NCI-H2196 treated with DMSO at 0.1 percent for 48 hours (cell line): ENCODE data around the gene UQCRHL.
"Not testable (repeated sequence)": the region's sequence is repeated elsewhere in the genome, so short reads cannot be mapped to it uniquely, and the experiment has no call there.

Experiments used
- DNase-seq: peaks from one replicate; lab custom pipeline; 2025; ENCODE audit not compliant: unreplicated experiment; lab: John Stamatoyannopoulos, UW

UQCRHL gene

DNA sequence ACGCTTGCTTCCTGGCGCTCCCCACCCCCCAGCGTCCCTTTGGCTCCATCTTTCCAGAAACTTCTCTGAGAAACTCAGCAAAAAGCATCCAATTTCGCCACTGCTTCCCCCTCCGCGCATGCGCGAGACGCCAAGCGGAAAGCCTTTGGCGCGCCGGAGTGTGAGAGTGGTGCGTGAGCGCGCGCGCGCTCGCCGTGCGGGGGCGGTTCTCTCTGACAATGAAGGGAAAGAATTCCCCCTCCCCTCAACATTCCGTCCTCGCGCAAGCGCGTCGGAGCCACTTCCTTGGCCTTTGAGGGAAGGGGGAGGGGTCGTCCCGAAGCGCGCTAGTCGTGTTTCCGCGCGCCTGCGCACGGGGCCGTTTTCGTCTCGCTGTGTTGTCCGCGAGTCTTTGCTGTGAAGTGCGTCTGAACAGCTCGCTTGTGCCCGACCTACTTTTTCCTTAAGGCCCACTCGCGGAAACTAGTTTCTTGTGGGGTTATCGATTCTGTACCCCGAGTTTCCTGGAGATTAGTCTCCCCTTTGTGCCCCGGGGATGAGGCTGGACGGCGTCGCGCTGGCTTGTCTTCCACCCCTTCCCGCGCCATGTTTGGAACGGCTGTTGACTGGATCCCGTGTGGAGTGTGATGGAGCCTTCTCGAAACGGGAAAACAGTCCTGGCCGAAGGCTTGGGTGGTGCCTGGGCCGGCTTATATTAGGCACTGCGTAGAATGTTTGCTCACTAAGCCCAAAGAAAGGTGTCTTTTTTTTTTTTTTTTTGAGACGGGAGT lies 28.5 kb upstream of the UQCRHL start:
- peak; percentile 98 for DNase-seq

DNA sequence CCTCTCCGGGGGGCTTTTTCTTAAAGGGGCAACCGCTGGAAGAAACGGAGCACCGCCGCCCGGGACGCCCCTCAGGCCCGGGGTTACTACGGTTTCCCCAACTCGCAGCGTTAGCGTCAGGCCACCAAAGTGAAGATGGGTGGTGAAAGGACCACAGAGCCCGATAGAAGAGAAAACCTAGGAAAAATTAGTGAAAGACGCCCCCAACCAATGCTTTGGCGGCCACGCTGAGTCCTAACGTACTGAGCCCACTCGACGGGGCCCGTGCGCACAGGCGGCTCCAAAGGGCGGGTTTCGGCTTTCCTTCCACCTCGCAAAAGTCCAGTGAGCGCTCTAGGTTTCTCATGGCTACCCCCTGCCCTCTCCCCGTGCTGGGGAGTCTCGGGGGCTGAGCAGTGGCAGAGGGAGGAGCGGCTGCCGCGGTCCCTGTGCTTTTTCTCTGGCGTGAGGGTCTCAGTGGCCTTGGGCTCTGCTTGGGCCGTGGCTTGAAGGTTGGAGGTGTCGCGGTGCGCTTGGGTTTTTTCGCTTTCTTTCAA lies 27.8 kb upstream of the UQCRHL start:
- DNase-seq = no peak

DNA sequence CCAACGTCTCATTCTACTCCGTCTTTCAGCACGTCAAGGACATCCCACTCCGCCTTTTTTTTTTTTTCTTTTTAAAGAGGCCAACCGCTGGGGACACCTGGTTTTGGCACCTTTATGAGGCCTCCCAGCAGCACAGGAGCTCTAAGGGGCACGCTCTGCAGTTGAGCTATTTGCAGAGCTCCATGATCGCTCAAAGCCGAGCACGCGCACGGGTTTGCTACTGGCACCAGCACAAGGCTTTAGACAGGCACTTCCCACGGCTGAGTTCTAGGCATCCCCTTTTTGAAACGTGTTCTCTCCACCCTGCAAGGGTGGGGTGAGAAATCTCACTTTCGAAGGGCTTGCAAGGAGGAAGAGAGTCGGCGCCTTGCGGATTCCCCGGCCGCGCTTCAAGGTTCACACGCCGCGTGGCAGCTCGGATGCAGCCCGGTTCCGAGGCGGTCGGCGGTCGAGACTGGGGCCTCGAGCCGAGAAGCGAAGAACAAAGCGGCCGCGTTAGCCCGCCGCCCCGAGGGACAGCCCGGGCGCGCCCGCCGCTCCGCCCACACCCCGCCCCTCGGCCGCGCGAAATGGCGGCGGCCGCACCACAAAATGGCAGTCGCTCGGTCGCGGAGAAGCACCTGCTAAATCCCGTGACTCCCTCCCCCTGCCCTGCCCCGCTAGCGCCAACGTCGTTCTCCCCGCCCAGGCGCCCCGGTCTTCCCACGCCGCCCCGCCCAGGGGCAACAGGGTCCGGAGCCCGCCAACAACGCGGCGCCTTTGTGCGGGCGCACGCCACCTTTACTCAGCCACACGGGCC lies 27.2 kb upstream of the UQCRHL start:
- peak; percentile 90 for DNase-seq

DNA sequence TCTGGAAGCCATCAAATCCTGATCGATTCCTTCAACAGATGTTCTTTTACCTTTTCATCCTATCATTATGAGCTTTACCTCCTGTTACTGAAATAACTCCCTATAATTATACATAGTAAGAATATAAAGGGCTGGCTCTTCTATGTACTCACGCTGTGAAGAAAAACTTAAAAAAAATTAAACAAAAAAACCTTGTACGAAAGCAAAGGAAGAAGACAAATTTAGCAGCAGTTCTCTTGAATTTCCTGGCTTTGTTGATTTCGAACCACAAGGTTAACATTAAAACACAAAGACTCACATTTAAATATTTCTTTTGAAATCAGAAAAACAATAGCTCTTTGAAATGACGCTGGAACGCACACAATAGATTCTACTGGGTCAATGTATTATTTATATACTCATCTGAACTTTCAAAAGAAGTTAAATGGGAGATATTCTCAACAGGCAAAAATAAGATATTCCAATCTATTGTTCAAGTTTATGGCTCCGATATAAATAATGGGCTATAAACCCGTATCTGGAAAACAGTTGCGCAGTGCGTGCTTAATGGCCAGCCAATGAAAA lies 26.5 kb upstream of the UQCRHL start:
- DNase-seq = no peak

GRCh38 chr1:15833069-15833679 lies 25.7 kb upstream of the UQCRHL start:
- peak; percentile 65 for DNase-seq

DNA sequence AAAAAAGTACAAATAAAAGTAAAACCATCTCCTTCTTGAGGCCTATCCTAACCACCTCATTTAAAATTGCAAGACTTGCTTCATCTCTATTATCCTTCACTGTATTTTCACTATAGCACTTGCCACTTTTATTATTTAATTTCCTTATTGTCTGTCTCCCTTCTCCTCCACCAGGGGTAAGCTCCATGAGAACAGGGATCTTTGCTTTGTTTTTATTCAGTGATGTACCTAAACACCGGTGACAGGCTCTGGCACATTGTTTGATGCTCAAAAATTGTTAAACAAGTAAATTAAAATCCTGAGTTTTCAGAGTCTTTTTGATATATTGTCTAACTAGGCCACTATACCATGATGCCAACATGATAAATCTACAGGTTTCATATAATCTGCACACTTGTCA lies 22.8 kb upstream of the UQCRHL start:
- DNase-seq = no peak

- DNase-seq = not testable (repeated sequence)
Observed at GRCh38 chr1:15828931-15829330, 21.5 kb upstream of the UQCRHL start.

GRCh38 chr1:15827567-15827966 lies 20.1 kb upstream of the UQCRHL start:
- DNase-seq = not testable (repeated sequence)

- DNase-seq = no peak
Observed at GRCh38 chr1:15826810-15827507, 19.5 kb upstream of the UQCRHL start.

DNA sequence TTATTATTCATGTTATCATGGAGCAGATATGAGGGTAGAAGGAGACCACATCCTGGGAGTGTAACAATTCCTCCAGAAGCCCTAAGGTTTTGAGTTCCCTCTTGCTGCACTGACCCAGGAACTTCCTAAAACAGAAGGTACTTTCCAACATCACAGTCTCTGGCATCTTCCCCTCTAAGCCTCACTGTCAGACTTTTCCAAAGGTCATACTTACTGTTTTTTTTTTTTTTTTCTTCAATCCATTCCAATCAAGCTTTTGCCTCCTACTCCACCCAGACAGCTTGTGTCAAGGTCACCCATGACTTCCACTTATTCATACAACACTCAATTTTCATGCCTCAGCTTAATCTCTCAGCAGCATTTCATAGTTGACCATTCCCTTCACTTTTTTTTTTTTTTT lies 18.4 kb upstream of the UQCRHL start:
- DNase-seq = no peak

- DNase-seq = no peak
Observed at GRCh38 chr1:15820478-15820877, 13.0 kb upstream of the UQCRHL start.

DNA sequence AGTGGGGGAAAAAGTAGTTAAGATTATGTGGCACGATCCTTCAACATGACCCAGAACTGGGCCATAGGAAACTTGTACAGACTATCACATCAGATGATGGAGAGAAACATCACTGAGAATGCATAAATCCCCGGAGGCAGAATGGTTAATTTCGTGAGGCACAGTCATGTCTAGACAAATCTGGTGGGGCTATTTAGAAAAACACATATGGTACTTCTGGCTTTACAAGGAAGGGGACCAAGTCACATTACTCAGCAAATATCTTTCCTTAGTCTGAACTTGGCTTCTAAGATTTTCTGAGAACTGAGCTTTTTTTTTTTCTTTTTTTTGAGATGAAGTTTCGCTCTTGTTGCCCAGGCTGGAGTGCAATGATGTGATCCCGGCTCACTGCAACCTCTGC lies 9.2 kb upstream of the UQCRHL start:
- DNase-seq = no peak

- no peak for DNase-seq
Observed at GRCh38 chr1:15810073-15810472, 2.6 kb upstream of the UQCRHL start.

DNA sequence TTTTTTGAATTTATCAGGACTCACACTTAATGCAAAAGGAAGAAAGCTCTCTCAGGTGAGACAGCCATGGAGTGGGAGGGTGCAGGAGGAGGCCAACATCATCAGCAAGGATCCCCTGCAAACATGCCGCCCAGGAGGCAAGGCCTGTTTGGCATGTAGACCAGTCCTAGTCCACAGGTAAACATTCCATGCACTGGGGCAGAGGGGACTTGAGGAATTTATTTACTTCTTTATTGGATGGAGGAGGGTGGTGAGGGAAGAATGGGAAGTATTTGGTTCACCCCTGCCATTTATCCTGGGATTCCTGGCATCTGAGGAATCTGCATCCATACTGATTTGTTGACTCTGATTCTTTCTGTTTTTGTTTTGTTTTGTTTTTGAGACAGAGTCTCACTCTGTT lies 1.5 kb upstream of the UQCRHL start:
- no peak for DNase-seq

- no peak for DNase-seq
Observed at GRCh38 chr1:15807121-15807520, 328 bp downstream of the UQCRHL start.

DNA sequence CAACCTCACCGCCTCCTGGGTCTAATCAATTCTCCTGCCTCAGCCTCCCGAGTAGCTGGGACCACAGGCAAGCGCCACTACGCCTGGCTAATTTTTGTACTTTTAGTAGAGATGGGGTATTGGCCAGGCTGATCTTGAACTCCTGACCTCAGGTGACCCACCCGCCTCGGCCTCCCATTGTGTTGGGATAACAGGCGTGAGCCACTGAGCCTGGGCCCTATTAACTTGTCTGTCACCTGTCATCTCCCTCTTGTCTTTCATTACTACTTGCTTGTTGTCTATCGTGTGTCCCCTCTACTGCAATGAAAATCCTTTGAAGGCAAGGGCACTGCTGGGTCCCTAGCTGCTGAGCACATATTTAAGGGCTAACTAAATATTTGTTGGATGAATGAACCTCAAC lies 3.4 kb downstream of the UQCRHL start:
- DNase-seq = no peak

DNA sequence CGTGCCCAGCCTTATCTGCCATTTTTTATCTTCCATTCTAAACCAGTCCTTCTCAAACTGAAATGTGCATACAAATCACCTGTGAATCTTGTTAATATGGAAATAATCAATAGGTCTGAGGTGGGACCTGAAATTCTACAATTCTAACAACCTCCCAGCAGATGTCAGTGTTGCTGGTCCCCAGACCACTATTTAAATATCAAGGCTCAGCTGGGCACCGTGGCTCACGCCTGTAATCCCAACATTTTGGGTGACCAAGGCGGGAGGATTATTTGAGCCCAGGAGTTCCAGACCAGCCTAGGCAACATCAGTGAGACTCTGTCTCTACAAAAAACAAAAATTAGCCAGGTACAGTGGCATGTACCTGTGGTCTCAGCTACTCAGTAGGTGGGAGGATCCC lies 4.1 kb downstream of the UQCRHL start:
- DNase-seq = no peak

DNA sequence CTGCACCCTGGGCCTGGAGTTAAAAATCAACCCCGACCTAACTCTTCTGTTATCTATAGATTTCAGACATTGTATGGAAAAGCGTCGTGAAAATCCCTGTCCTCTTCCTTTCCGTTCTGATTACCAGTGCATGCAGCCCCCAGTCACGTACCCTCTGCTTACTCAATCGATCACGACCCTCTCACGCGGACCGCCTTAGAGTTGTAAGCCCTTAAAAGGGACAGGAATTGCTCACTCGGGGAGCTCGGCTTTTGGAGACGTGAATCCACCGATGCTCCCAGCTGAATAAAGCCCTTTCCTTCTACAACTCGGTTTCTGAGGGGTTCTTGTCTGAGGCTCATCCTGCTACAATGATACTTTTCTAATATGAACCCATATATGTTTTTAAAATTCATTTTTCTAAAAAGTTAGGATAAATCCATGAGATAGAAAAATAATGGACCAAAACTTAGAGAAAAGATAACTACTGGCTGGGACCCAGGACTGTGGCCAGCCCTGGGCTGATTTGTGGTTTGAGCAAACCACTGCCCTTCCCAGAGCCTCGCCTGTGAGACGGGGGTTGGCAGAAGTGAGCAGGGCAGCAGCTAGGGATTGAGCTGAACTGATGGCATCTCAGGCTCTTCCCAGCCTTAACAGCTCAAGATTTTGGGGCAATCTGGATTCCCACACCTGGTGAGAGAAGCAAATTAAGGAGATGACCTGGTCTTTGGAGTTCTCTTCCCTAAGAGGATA lies 5.0 kb downstream of the UQCRHL start:
- no peak for DNase-seq

GRCh38 chr1:15799928-15800835 lies 7.3 kb downstream of the UQCRHL start:
- peak; percentile 58 for DNase-seq
